Measurements from ENCODE around the gene BRD3.
"Not testable (repeated sequence)": the region's sequence is repeated elsewhere in the genome, so short reads cannot be mapped to it uniquely, and the experiment has no call there.

The BRD3 gene

DNA sequence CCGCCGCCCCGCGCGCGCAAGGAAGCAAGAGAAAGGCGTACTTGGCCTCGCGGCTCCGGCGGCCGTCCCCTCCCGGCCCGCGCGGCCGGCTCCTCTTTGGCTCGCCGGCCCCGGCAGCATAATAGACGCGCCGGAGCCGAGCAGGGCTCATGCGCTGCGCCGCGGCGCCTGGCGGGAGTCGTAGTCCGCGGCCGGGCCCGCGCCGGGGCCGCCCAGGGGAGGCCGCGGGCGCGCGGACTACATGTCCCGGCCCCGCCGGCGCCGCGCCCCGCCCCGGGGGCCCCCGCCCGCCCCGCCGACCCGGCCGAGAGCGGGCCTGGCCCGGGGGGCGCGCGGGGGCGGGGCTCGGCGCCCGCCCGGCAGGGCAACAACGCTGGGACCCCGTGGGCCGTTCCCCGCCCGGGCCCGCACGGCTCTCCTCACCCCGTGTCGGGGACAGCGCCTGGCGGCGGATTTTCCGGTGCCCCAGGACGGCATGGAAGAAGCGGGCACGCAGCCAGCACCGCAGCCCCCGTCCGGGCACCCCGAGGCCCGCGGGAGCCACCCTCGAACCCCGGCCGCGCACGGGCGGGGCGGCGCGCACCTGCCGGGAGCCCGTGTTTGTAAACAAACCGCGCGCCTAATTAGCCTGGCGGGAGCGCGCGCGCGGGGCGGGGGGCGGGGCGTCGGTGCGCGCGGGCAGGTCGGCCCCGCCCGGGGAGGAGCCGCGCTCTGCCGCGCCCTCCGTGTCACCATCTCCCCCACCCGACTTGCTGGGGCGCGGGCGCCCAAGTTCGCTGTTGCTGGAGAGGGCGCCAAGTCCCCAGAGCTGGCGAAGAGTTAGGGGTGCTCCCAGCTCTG is at the start of gene BRD3:
Gene BRD3 (minus strand): TSS at position 123 of the 840 bp plus-strand sequence. CDS start 14,549 bp downstream, outside the sequence.
- peak; percentile 98 for DNase-seq (ENCODE audit: low spot score)

DNA sequence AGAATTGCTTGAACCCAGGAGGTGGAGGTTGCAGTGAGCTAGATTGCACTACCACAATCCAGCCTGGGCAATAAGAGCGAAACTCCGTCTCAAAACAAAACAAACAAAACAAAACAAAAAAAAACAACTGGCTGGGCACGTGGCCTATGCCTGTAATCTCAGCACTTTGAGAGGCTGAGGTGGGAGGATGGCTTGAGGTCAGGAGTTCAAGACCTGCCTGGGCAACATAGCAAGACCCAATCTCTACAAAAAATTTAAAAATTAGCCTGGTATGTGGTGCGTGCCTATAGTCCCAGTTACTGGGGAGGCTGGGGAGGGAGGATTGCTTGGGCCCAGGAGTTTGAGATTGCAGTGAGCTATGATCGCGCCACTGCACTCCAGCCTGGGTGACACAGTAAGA is 44.7 kb upstream of the BRD3 start:
- no peak for DNase-seq (ENCODE audit: low spot score)

DNA sequence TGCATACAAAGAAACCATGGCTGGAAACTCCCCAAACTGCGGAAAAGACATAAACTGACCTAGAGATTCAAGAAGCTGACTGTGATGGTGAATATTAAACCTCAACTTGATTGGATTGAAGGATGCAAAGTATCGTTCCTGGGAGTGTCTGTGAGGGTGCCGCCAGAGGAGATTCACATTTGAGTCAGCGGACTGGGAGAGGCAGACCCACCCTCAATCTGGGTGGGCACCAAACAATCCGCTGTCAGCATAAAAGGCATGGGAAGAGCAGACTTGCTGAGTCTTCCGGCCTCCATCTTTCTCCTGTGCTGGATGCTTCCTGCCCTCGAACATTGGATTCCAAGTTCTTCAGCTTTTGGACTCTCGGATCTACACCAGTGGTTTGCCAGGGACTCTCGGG is 43.2 kb upstream of the BRD3 start:
- no peak for DNase-seq (ENCODE audit: low spot score)

DNA sequence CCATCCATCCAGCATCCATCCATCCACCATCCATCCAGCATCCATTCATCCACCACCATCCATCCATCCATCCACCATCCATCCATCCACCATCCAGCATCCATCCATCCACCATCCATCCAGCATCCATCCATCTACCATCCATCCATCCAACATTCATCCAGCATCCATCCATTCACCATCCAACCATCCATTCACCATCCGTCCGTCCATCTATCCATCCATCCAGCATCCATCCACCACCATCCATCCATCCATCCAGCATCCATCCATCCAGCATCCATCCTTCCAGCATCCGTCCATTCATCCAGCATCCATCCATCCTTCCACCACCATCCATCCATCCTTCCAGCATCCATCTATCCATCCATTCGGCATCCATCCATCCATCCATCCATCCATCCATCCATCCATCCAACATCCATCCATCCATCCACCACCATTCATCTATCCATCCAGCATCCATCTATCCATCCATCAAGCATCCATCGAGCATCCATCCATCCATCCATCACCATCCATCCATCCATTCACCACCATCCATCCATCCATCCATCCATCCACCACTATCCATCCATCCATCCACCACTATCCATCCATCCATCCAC is 35.7 kb upstream of the BRD3 start:
- DNase-seq (ENCODE audit: low spot score), result no peak

DNA sequence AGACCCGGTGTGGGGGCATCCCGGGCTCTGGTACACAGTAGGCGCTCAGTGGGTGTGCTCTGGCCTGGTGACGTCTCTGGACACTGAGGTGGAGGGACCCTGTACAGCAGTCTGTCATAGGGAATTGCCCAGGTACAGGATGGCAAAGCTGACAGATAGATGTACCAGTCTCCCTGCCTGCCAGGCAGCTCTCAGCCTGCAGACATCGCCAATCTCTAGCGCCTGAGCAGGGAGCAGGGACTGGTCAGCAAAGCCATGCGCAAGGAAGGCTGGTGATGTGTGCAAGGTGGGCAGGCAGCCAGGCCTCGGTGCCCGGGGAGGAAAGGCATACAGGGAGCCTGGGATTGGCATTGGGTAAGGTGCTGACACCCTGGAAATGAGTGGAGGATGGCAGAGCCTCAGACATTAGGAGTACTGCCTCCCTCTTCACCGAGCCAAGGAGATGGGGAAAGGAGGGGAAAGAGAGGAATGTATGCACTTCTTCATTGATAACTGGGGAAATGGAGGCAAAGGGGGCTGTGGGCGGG is 33.9 kb upstream of the BRD3 start:
- no peak for DNase-seq (ENCODE audit: low spot score)

DNA sequence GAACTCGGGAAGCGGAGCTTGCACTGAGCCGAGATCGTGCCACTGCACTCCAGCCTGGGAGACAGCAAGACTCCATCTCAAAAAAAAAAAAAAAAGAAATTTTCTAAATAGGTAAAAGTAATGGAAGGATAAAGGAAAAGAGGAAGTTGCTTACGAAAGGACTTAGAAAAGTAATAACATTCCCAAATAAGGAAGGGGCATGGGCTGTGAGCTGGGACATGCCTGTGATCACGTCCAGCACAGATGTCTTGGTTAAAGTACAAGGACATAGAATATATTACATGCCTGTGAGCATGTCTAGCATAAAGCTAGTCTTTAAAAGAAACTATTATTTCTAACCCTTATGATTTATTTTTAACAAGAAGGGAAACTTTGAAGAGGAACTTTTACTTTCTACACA is 33.3 kb upstream of the BRD3 start:
- not testable (repeated sequence) for DNase-seq (ENCODE audit: low spot score)

DNA sequence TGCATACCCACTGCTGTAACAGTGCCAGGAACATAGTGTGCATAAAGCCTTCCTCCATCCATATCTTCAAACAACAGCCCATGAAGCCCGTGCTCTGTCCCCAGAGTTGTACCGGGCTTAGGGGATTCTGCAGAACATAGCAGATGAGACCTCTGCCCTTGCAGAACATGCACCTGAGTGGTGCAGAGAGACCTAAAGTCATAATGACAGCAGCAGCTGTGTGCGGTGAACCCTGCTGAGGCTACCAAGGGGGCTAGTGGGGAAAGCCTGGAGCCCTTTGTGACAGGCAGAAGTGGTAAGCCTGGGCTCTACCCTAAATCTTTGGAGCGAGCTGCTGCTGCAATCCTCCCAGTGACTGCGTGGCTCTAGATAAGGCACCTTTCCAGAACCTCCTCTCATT is 32.2 kb upstream of the BRD3 start:
- DNase-seq (ENCODE audit: low spot score), result no peak

DNA sequence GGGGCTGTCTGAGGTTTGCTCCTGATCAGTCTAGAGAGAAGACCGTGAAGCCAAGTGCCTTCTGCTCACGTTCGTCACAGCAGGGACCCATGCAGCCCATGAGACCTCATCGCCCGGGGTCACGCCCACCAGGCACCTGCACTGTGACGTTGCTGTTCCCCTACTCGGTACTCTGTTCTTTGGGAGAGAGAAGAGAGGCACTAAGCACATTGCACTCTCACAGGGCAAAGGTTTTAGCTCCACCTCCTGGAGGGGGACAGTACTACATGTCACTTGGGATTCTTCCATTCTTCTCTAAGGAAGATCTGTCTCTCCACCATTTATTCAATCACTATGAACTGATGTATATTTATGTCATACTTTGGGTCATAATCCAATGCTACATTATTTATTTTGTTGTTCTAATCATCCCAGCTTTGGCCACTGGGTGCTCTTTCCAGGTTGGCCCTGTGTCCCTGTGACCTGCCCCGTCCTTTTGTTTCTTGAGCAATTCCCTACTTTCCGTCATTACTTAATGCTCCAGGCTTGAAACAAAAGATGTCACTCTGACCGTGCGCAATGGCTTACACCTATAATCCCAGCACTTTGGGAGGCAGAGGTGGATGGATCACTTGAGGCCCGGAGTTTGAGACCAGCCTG is 31.4 kb upstream of the BRD3 start:
- peak; percentile 66 for DNase-seq (ENCODE audit: low spot score)

DNA sequence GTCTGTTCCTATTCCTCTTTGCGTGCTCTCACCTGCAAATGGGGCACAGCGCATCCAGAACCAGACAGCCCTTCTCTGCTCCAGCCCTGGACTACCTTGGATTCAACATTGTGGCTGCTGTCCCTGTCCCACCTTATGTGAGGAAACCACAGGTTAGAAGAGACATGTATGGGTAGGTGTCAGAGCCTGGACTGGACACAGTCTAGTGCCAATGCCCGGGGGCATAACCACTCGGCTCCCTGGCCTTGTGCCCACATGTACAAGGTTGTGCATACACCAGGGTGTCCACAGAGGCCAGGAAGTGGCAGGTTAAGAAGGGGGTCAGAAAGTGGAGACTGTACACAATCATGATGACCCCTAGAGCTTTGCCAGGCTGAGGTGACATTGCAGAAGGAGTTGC is 22.1 kb upstream of the BRD3 start:
- no peak for DNase-seq (ENCODE audit: low spot score)

DNA sequence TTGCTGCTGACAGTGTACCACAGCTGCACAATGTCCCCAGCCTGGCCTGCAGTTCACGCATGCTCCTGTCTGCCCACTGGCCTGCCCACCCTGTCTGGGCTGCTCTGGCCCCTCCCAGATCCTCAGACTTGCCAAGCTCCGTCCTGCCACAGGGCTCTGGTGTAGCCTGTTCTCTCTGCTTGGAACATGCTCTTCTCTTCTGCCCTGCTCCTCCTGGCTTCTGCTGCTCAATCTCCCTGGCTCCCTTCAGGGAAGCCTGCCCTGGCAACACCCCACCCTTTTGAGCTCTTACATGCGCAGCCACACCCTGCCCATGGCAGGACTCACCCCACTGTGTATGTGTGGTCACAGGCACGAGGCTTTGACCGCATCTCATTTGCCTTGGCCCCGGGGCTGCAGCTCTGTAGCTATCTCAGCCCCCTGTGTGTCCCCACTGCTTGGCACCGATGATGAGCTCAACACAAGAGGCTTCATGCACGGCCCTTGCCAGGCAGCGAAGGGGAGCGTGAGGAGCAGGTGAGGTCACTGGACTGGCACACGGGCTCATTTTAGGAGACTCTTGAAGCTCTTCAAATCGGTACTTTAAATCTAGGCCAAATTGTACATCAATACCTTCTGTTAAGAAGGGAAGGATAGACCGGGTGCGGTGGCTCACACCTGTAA is 20.4 kb upstream of the BRD3 start:
- no peak for DNase-seq (ENCODE audit: low spot score)

DNA sequence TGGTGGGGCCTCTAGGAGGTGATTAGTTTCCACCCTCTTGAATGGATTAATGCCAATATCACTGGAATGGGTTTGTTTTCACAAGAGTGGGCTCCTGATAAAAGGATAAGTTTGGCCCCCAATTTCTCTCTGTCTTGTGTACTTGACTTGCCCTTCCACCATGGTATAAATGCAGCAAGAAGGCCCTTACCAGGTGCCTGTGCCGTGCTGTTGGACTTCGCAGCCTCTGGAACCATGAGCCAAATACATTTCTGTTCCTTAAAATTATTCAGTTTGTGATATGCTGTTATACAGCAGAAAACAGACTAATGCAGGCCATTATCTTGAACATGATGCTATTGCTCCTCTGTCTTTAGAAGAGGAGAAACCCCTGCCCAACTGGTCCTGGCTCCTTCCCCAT is 17.8 kb upstream of the BRD3 start:
- DNase-seq (ENCODE audit: low spot score), result no peak

DNA sequence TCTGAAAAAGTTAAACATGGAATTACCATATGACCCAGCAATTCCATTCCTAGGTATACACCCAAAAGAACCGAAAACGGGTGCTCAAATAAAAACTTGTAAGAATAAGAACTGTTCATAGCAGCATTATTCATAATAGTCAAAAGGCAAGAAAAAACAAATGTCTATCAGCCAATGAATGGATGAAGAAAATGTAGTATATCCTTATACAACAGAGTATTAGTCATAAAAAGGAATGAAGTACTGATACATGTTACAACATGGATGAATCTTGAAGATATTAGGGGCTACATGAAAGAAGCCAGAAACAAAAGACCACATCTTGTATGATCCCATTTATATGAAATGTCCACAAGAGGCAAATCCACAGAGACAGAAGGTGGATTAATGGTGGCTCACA is 15.6 kb upstream of the BRD3 start:
- DNase-seq (ENCODE audit: low spot score), result no peak

DNA sequence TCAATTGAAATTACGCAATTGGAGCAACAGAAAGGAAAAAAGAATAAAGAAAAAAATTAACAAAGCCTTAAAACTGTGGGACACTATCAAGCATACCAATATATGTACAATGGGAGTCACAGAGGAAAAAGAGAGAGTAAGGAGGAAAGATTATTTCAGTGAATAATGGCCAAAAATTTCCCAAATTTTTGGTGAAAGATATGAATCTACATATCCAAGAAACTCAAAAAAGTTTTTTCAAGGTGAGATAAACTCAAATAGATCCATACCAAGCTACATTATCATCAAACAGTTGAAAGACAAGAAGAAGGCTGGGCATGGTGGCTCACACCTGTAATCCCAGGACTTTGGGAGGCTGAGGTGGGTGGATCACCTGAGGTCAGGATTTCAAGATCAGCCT is 8.8 kb upstream of the BRD3 start:
- DNase-seq (ENCODE audit: low spot score), result no peak

DNA sequence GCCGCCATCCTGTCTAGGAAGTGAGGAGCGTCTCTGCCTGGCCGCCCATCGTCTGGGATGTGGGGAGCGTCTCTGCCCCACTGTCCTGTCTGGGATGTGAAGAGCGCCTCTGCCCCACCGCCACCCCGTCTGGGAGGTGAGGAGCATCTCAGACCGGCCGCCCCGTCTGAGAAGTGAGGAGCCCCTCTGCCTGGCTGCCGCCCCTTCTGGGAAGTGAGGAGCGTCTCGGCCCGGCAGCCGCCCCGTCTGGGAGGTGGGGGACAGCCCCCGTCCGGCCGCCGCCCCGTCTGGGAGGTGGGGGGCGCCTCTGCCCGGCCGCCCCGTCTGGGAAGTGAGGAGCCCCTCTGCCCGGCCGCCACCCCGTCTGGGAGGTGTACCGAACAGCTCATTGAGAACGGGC is 7.9 kb upstream of the BRD3 start:
- DNase-seq (ENCODE audit: low spot score), result not testable (repeated sequence)

DNA sequence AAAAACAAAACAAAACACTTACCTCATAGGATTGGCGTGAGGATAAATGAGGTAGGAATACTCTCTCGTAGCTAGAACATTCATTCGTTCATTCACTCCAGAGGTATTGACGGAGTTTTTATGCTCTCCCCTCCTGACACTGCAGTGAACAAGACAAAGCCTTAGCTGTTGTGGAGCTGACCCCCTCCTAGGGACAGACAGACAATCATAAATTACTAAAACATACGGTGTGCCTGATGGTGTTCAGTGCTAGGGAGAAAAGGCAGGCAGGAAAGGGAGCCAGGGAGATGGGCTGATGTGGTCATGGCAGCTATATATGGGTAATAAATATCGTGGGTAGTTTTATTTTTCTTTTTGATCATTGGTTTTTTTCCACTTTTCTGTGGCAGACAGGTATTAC is 5.7 kb upstream of the BRD3 start:
- DNase-seq (ENCODE audit: low spot score), result peak; percentile 5

DNA sequence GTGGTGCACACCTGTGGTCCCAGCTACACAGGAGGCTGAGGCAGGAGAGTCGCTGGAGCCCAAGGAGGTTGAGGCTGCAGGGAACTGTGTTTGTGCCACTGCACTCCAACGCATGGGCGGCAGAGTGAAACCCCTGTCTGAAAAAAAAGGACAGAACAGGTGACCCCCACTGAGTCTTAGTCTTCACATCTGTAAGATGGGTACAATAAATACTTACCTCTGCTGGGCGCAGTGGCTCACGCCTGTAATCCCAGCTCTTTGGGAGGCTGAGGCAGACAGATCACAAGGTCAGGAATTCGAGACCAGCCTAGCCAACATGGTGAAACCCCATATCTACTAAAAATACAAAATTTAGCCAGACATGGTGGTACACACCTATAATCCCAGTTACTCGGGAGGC is 4.9 kb upstream of the BRD3 start:
- not testable (repeated sequence) for DNase-seq (ENCODE audit: low spot score)

DNA sequence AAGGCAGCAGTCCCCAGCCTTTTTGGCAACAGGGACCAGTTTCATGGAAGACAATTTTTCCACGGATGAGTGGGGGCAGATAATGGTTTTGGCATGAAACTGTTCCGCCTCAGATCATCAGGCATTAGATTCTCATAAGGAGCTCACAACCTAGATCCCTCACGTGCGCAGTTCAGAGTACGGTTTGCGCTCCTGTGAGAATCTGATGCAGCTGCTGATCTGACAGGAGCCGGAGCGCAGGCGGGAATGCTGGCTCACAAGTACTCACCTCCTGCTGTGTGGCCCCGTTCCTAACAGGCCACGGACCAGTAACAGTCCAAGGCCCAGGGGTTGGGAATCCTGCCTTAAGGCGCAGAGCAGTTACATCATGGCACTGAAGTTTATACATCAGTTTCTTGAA is 3.3 kb upstream of the BRD3 start:
- no peak for DNase-seq (ENCODE audit: low spot score)

DNA sequence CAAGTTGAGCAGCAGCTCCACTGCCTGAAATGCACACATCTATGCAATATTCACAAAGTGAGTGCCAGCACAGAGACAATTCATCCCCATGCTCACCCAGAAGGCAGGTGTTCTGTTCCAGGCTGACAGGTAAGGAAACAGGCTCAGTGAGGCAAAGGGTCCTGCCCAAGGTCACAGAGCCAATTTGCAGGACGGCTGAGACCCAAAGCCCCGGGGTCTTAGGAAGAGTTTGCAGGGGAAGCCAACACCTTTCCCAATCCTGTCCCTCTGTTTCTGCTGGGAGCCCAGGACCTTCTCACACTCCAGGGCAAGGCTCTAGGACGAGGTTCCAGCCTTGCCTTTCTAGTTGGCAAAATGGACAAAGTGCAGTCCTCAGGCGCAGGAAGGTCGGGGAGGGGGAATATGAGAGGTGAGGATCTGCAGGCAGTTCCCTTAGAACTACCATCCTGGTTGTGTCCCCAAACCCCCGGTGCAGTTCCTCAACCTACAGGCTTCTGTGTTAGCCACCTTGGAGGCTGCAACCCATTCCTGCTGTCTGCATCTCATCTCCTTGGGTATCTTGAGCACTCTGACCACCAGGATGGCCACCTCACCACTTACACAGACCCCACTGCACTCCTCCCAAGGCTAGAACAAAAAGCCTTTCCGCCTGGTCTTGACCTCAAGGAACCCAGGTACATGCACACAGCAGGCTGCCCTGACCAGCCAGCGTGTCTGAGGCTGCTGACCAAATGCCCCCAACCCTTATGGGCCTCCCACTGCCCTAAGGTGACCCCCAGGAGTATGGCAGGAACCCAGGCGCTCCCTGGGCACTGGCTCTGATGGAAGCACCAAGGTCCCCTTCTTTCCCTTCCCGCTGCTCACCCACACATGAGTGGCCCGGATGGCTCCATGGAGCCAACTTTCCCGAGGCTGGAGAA is 1.9 kb upstream of the BRD3 start:
- no peak for DNase-seq (ENCODE audit: low spot score)

DNA sequence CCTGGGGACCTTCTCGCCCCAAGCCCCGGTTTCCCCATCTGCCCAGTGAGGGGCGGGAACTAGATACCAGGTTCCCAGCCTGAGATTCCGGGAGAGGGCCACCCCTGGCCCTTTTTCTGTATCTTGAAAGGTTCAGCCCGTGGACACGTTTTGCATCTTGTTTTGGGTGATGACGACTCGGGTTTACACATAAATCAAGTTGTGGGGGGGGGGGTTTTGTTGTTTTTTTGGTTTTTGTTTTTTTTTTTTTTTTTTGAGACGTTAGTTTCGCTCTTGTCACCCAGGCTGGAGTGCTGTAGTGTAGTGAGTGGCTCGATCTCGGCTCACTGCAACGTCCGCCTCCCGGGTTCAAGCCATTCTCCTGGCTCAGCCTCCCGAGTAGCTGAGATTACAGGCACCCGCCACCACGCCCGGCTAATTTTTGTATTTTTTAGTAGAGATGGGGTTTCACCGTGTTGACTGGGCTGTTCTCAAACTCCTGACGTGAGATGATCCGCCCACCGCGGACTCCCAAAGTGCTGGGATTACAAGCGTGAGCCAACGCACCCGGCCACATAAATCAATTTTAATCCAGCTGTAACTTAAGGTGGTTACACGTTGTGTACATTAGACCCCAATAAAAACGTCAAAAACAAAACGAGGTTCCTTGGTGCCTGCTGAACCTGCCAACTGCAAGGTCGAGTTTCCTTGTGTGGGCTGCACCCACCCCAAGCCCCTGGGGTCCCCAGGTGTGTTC is 1.1 kb upstream of the BRD3 start:
- DNase-seq (ENCODE audit: low spot score), result no peak
